Adrenal gland (tissue), 5 donors: Measurements from ENCODE around the gene ADARB2.

Experiments
- POLR2A ChIP-seq, 2 donors: fragments of 450-650 bp; IDR thresholded peaks; one replicate each; pipeline ENCODE4 v1.6.1; 2017; ENCODE audit warnings: antibody characterized with exemption in 2 of 2, mild to moderate bottlenecking in 2 of 2, moderate library complexity in 1 of 2
- TF ChIP-seq, protein P1 (sequence below), 6 experiments: fragments of 450-650 bp in 4 of 6; fragments of 200-600 bp in 2 of 6; sonication (generic) in 1 of 6; IDR thresholded peaks; 1 replicate in 5 of 6; 2 replicates in 1 of 6; pipeline versions ENCODE4 v1.5.1 to v1.8.0; 2016 to 2021; ENCODE audit warnings: antibody characterized with exemption in 6 of 6, mild to moderate bottlenecking in 2 of 6, moderate library complexity in 1 of 6
- donor health status: DM: no; HTN: no; CAD: no.

DNA sequence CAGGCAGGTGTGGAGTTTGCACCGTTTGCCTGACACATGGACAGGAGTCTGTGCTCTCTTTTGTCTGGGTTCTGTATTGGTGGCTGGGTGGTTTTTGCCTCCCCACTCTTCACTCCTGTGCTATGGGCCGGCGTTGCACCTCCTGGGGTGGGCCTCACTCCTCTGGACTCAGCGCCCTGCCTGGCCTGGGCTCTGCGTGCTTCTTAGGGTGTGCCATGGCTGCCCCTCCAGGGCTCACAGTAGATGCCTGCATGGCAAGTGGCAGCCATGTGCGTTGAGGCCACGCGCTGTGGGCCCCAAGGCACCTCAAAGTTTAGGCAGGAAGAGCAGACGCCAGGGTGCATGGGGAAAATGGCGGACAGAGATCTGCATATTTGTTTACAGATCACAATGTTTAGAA lies 319.8 kb downstream of the ADARB2 start:
- TF ChIP-seq, protein P1, sequence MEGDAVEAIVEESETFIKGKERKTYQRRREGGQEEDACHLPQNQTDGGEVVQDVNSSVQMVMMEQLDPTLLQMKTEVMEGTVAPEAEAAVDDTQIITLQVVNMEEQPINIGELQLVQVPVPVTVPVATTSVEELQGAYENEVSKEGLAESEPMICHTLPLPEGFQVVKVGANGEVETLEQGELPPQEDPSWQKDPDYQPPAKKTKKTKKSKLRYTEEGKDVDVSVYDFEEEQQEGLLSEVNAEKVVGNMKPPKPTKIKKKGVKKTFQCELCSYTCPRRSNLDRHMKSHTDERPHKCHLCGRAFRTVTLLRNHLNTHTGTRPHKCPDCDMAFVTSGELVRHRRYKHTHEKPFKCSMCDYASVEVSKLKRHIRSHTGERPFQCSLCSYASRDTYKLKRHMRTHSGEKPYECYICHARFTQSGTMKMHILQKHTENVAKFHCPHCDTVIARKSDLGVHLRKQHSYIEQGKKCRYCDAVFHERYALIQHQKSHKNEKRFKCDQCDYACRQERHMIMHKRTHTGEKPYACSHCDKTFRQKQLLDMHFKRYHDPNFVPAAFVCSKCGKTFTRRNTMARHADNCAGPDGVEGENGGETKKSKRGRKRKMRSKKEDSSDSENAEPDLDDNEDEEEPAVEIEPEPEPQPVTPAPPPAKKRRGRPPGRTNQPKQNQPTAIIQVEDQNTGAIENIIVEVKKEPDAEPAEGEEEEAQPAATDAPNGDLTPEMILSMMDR (IDR thresholded peaks at IDR 0.05), result no peak
- no peak for TF ChIP-seq POLR2A (IDR thresholded peaks at IDR 0.05)
